Measurements from ENCODE around the gene CAPN13. TPM values are rescaled to one million over a fixed set of nuclear protein-coding genes. Genes with fewer than 3 reads are reported as not detected.
A peak's percentile ranks its signal among the peaks of the same experiment; 100 is the strongest.

The CAPN13 gene
- total RNA-seq, 1 donor from 2014 or later = not detected

- H3F3A ChIP-seq (ENCODE audit: low read depth) = no peaks in the 10 kb centered on the region
- H3K4me3 Mint-ChIP-seq = no peak overlapping the region
- H3K9me3 ChIP-seq (ENCODE audit: low read depth) = no peaks in the 10 kb centered on the region
- no peaks in the 10 kb centered on the region for H3K4me1 ChIP-seq
- no peak overlapping the region for H3K9ac ChIP-seq
- no peaks in the 10 kb centered on the region for H3K27me3 Mint-ChIP-seq (ENCODE audit: insufficient read depth, low read depth)
- DNase-seq (ENCODE audit: low spot score) = no peak
- H3K4me1 Mint-ChIP-seq = peaks cover 3% of the 10 kb centered on the region
- TF ChIP-seq EZH2 (IDR thresholded peaks at IDR 0.05) (no peak), EZH2phosphoT487 (IDR thresholded peaks at IDR 0.05) (no peak)
- TF ChIP-seq, protein P1, sequence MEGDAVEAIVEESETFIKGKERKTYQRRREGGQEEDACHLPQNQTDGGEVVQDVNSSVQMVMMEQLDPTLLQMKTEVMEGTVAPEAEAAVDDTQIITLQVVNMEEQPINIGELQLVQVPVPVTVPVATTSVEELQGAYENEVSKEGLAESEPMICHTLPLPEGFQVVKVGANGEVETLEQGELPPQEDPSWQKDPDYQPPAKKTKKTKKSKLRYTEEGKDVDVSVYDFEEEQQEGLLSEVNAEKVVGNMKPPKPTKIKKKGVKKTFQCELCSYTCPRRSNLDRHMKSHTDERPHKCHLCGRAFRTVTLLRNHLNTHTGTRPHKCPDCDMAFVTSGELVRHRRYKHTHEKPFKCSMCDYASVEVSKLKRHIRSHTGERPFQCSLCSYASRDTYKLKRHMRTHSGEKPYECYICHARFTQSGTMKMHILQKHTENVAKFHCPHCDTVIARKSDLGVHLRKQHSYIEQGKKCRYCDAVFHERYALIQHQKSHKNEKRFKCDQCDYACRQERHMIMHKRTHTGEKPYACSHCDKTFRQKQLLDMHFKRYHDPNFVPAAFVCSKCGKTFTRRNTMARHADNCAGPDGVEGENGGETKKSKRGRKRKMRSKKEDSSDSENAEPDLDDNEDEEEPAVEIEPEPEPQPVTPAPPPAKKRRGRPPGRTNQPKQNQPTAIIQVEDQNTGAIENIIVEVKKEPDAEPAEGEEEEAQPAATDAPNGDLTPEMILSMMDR (IDR thresholded peaks at IDR 0.05) = no peak
- H3K4me3 ChIP-seq = no peak overlapping the region
- no peaks in the 10 kb centered on the region for H3K27me3 ChIP-seq
- H3K4me2 ChIP-seq = no peak overlapping the region
- H3K27ac ChIP-seq = no peak overlapping the region
- H3K36me3 Mint-ChIP-seq = no peaks in the 10 kb centered on the region
- no peaks in the 10 kb centered on the region for H3K36me3 ChIP-seq
- H2AFZ ChIP-seq (replicated peaks) = no peak overlapping the region
- H3K79me2 ChIP-seq (ENCODE audit: low read depth) = no peaks in the 10 kb centered on the region
- H4K20me1 ChIP-seq (ENCODE audit: low read depth) = no peaks in the 10 kb centered on the region
- no peaks in the 10 kb centered on the region for H3K9me3 Mint-ChIP-seq
- no peak overlapping the region for H3K27ac Mint-ChIP-seq
Measured at GRCh38 chr2:30778611-30779010, 28.6 kb downstream of the CAPN13 start.

- H3K27ac Mint-ChIP-seq = no peak overlapping the region
- peaks cover 3% of the 10 kb centered on the region for H3K4me1 Mint-ChIP-seq
- H3K27me3 ChIP-seq = no peaks in the 10 kb centered on the region
- H3K9ac ChIP-seq = no peak overlapping the region
- H3K27me3 Mint-ChIP-seq (ENCODE audit: insufficient read depth, low read depth) = peaks cover 1% of the 10 kb centered on the region
- no peaks in the 10 kb centered on the region for H3K9me3 ChIP-seq (ENCODE audit: low read depth)
- no peaks in the 10 kb centered on the region for H3K4me1 ChIP-seq
- no peak for DNase-seq (ENCODE audit: low spot score)
- H3K4me2 ChIP-seq = no peak overlapping the region
- H3K9me3 Mint-ChIP-seq = no peaks in the 10 kb centered on the region
- no peak overlapping the region for H3K4me3 ChIP-seq
- TF ChIP-seq, protein P1 (IDR thresholded peaks at IDR 0.05) = no peak
- TF ChIP-seq EZH2phosphoT487 (IDR thresholded peaks at IDR 0.05) (no peak), EZH2 (IDR thresholded peaks at IDR 0.05) (no peak)
- no peak overlapping the region for H2AFZ ChIP-seq (replicated peaks)
- no peaks in the 10 kb centered on the region for H3K36me3 Mint-ChIP-seq
- no peaks in the 10 kb centered on the region for H3K79me2 ChIP-seq (ENCODE audit: low read depth)
- H4K20me1 ChIP-seq (ENCODE audit: low read depth) = no peaks in the 10 kb centered on the region
- H3K27ac ChIP-seq = no peak overlapping the region
- H3F3A ChIP-seq (ENCODE audit: low read depth) = no peaks in the 10 kb centered on the region
- no peak overlapping the region for H3K4me3 Mint-ChIP-seq
- H3K36me3 ChIP-seq = no peaks in the 10 kb centered on the region
Measured at GRCh38 chr2:30777661-30778505, 29.4 kb downstream of the CAPN13 start.

- peaks cover 2% of the 10 kb centered on the region for H3K27me3 Mint-ChIP-seq (ENCODE audit: insufficient read depth, low read depth)
- H3K4me3 Mint-ChIP-seq = no peak overlapping the region
- H3K27ac Mint-ChIP-seq = peak overlapping the region; percentile 11
- no peaks in the 10 kb centered on the region for H3K36me3 Mint-ChIP-seq
- Histone ChIP-seq H3K9ac (no peak overlapping the region), H3K4me1 (no peaks in the 10 kb centered on the region), H3K4me2 (no peak overlapping the region), H3K9me3 (ENCODE audit: low read depth) (no peaks in the 10 kb centered on the region), H3K79me2 (ENCODE audit: low read depth) (no peaks in the 10 kb centered on the region), H3F3A (ENCODE audit: low read depth) (no peaks in the 10 kb centered on the region), H4K20me1 (ENCODE audit: low read depth) (no peaks in the 10 kb centered on the region), H3K4me3 (no peak overlapping the region), H3K36me3 (no peaks in the 10 kb centered on the region), H3K27me3 (no peaks in the 10 kb centered on the region), H2AFZ (replicated peaks) (no peak overlapping the region), H3K27ac (no peak overlapping the region)
- no peak for TF ChIP-seq EZH2 (IDR thresholded peaks at IDR 0.05)
- TF ChIP-seq, protein P1 (IDR thresholded peaks at IDR 0.05) = no peak
- no peak for TF ChIP-seq EZH2phosphoT487 (IDR thresholded peaks at IDR 0.05)
- no peaks in the 10 kb centered on the region for H3K9me3 Mint-ChIP-seq
- peaks cover 3% of the 10 kb centered on the region for H3K4me1 Mint-ChIP-seq
- no peak for DNase-seq (ENCODE audit: low spot score)
Measured at GRCh38 chr2:30776831-30777635, 30.2 kb downstream of the CAPN13 start.
